Muscle layer of duodenum (tissue), 2 donors: ENCODE data around the gene HLA-DOA.

Experiments used
- H3K27ac ChIP-seq: one replicate; pipeline ENCODE4 v1.7.0; 2013; ENCODE audit warnings: mild to moderate bottlenecking, low read length
- H3K27me3 ChIP-seq: one replicate; pipeline ENCODE4 v1.7.0; 2013; ENCODE audit warnings: low read depth, mild to moderate bottlenecking, control low read depth, low read length
- H3K36me3 ChIP-seq, 2 donors: one replicate each; pipeline ENCODE4 v1.7.0; 2013; ENCODE audit warnings: low read length in 2 of 2, control low read depth in 1 of 2, mild to moderate bottlenecking in 1 of 2; ENCODE audit not compliant: insufficient read depth in 2 of 2, control insufficient read depth in 1 of 2
- H3K4me1 ChIP-seq, 2 donors: one replicate each; pipeline ENCODE4 v1.7.0; 2013; ENCODE audit warnings: low read length in 2 of 2, mild to moderate bottlenecking in 2 of 2, control low read depth in 1 of 2, moderate library complexity in 1 of 2; ENCODE audit not compliant: insufficient read depth in 2 of 2, control insufficient read depth in 1 of 2
- H3K4me3 ChIP-seq, 2 donors: one replicate each; pipeline ENCODE4 v1.7.0; 2013; ENCODE audit warnings: low read length in 2 of 2, low read depth in 1 of 2, mild to moderate bottlenecking in 1 of 2
- H3K9me3 ChIP-seq, 2 donors: one replicate each; pipeline ENCODE4 v1.7.0; 2013; ENCODE audit warnings: low read length in 2 of 2, control low read depth in 1 of 2, mild to moderate bottlenecking in 1 of 2; ENCODE audit not compliant: control insufficient read depth in 1 of 2
- donor health status: healthy.

The HLA-DOA gene

GRCh38 chr6:32984622-32985389 lies 24.6 kb downstream of the HLA-DOA start:
- no peaks in the 10 kb centered on the region for H3K9me3 ChIP-seq
- H3K27me3 ChIP-seq = no peaks in the 10 kb centered on the region
- no peak overlapping the region for H3K4me3 ChIP-seq
- no peak overlapping the region for H3K27ac ChIP-seq
- peaks cover 17 to 18% of the 10 kb centered on the region in 2 donors for H3K36me3 ChIP-seq
- peaks cover 14 to 18% of the 10 kb centered on the region in 2 donors for H3K4me1 ChIP-seq

DNA sequence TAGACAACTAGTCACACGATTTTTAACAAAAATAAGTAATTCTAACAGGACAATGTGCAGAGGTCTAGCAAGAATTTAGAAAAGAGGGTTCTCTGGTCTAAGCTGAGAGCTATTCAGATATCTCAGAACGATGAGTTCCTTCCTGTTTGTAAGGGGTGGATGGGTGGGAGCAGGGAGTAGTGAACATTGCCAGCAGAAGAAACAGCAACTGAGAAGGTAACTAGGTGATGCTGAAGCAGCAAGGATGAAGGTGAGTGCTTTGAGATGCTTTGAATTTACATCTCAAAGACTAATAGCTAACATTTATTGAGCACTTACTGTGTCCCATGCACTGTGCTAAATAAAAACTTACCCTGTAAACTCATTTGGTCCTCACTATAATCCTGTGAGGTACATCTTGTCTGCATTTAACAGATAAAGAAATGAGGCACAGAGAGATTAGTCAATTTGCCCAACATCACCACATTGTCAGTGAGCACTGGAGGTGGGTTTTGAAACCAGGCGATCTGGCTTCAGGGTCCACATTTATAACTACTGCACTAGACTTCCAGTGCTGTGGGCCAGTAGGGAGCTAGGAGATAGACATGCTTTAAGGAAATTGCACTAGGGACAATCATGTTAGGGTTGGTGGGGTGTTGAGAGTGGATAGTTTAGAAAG lies 25.3 kb downstream of the HLA-DOA start:
- Histone ChIP-seq H3K36me3 (peaks cover 24 to 25% of the 10 kb centered on the region in 2 donors), H3K4me1 (peaks cover 14 to 21% of the 10 kb centered on the region in 2 donors), H3K9me3 (no peaks in the 10 kb centered on the region), H3K4me3 (no peak overlapping the region), H3K27me3 (no peaks in the 10 kb centered on the region), H3K27ac (no peak overlapping the region)

GRCh38 chr6:32983493-32983848 lies 25.9 kb downstream of the HLA-DOA start:
- Histone ChIP-seq H3K4me3 (no peak overlapping the region), H3K36me3 (peaks cover 31 to 32% of the 10 kb centered on the region in 2 donors), H3K27me3 (no peaks in the 10 kb centered on the region), H3K4me1 (peaks cover 14 to 24% of the 10 kb centered on the region in 2 donors), H3K27ac (no peak overlapping the region), H3K9me3 (no peaks in the 10 kb centered on the region)

GRCh38 chr6:32982702-32983492 lies 26.5 kb downstream of the HLA-DOA start:
- peaks cover 36 to 37% of the 10 kb centered on the region in 2 donors for H3K36me3 ChIP-seq
- peak overlapping the region; percentile 7 for H3K27ac ChIP-seq

DNA sequence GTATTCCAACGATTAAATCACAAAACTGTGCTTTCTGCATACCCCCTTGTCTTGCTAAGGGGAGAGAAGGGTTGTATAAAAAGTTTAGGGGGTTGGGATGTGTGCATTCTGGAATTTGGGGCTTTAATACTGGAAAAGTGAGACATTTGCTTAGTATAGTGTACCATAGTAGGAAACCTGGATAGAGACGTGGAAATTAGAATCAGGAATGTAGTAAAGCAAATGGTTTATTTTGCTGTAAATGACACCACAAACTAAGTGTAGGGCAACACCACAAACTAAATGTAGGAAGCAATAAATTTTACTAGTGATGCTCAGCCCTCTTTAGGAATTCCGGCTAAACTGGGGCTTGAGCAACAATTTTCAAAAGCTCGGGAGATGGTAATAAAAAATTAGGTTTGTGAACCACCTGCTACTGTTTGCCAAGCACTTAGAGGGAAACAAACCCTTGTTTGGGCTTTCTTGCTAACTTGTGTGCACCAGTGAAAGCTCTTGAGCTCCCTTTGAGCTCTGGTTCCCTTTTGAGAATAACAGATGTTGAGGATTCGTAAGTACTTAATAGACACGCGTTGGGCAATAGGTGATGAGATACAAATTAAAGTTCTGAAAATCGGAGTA lies 27.2 kb downstream of the HLA-DOA start:
- Histone ChIP-seq H3K36me3 (peaks cover 43 to 44% of the 10 kb centered on the region in 2 donors), H3K27me3 (no peaks in the 10 kb centered on the region), H3K4me3 (no peak overlapping the region), H3K27ac (no peak overlapping the region), H3K4me1 (peaks cover 17 to 36% of the 10 kb centered on the region in 2 donors), H3K9me3 (no peaks in the 10 kb centered on the region)

More at GRCh38 chr6:32982702-32983492, 26.5 kb downstream of the HLA-DOA start:
- Histone ChIP-seq H3K9me3 (no peaks in the 10 kb centered on the region), H3K4me3 (no peak overlapping the region), H3K27me3 (no peaks in the 10 kb centered on the region), H3K4me1 (peaks cover 14 to 29% of the 10 kb centered on the region in 2 donors)

- Histone ChIP-seq H3K27me3 (no peaks in the 10 kb centered on the region), H3K27ac (no peak overlapping the region), H3K4me1 (peaks cover 33 to 53% of the 10 kb centered on the region in 2 donors), H3K4me3 (no peak overlapping the region), H3K36me3 (peaks cover 60 to 61% of the 10 kb centered on the region in 2 donors), H3K9me3 (no peaks in the 10 kb centered on the region)
These were observed 28.8 kb downstream of the HLA-DOA start for GRCh38 chr6:32980488-32981038.

DNA sequence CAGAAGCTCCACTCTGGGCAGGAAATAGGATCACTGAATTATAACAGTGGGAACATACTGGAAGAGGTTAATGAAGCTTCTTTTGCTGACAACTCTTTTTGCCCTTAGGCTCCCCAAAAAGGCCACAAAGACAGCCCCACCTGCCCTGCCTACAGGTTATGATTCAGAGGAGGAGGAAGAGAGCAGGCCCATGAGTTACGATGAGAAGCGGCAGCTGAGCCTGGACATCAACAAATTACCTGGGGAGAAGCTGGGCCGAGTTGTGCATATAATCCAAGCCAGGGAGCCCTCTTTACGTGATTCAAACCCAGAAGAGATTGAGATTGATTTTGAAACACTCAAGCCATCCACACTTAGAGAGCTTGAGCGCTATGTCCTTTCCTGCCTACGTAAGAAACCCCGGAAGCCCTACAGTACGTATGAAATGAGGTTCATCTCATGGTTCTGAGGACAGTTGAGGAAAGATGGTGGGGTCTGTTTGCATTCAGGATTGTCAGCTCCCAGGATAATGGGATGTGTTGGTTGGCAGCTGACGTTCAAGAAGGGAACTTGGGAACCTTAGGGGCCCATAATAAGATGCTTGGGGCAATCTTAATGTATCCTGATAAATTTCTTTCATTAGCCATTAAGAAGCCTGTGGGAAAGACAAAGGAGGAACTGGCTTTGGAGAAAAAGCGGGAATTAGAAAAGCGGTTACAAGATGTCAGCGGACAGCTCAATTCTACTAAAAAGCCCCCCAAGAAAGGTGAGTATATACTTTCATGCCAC lies 29.5 kb downstream of the HLA-DOA start:
- Histone ChIP-seq H3K27ac (no peak overlapping the region), H3K9me3 (no peaks in the 10 kb centered on the region), H3K36me3 (peaks cover 65 to 66% of the 10 kb centered on the region in 2 donors), H3K4me1 (peaks cover 39 to 59% of the 10 kb centered on the region in 2 donors), H3K27me3 (no peaks in the 10 kb centered on the region), H3K4me3 (no peak overlapping the region)

GRCh38 chr6:32977953-32978324 lies 31.5 kb downstream of the HLA-DOA start:
- no peak overlapping the region for H3K27ac ChIP-seq
- H3K36me3 ChIP-seq = peaks cover 72 to 79% of the 10 kb centered on the region in 2 donors
- H3K9me3 ChIP-seq = no peaks in the 10 kb centered on the region
- peaks cover 31 to 69% of the 10 kb centered on the region in 2 donors for H3K4me1 ChIP-seq
- H3K27me3 ChIP-seq = no peaks in the 10 kb centered on the region
- H3K4me3 ChIP-seq = no peak overlapping the region

- Histone ChIP-seq H3K36me3 (peaks cover 72 to 79% of the 10 kb centered on the region in 2 donors), H3K27ac (no peak overlapping the region), H3K4me3 (no peak overlapping the region), H3K4me1 (peaks cover 26 to 69% of the 10 kb centered on the region in 2 donors), H3K9me3 (no peaks in the 10 kb centered on the region), H3K27me3 (no peaks in the 10 kb centered on the region)
These were observed 32.0 kb downstream of the HLA-DOA start for GRCh38 chr6:32977272-32977952.
